ENCODE measurements around the gene NUP210L. TPM values are rescaled to one million over a fixed set of nuclear protein-coding genes. Genes with fewer than 3 reads are reported as not detected.
"Not testable (repeated sequence)": the region's sequence is repeated elsewhere in the genome, so short reads cannot be mapped to it uniquely, and the experiment has no call there.

The NUP210L gene
- total and polyA plus RNA-seq, 8 donors = 0.18 TPM; not detected in 7

GRCh38 chr1:154154053-154154452 is 820 bp downstream of the NUP210L start:
- intact Hi-C loops (cut with DNase I; ENCODE audit: low total_unique reads) = no loop called here
- H3K27ac ChIP-seq = peak overlapping the region in 3 of 5 donors; percentile 65 to 75 (median 73)
- H3K27me3 ChIP-seq = no peaks in the 10 kb centered on the region
- H3K4me1 ChIP-seq = peaks cover 8 to 54% (median 29%) of the 10 kb centered on the region in 4 donors
- WGBS, 5 donors = 94 to 97% (median 95%) methylated on average over 6 of the region's 6 CpGs
- H3K4me3 ChIP-seq = no peak overlapping the region
- TF ChIP-seq POLR2A (IDR thresholded peaks at IDR 0.05) (no peak), EP300 (IDR thresholded peaks at IDR 0.05) (no peak), POLR2AphosphoS5 (IDR thresholded peaks at IDR 0.05) (no peak)
- TF ChIP-seq, protein P1, sequence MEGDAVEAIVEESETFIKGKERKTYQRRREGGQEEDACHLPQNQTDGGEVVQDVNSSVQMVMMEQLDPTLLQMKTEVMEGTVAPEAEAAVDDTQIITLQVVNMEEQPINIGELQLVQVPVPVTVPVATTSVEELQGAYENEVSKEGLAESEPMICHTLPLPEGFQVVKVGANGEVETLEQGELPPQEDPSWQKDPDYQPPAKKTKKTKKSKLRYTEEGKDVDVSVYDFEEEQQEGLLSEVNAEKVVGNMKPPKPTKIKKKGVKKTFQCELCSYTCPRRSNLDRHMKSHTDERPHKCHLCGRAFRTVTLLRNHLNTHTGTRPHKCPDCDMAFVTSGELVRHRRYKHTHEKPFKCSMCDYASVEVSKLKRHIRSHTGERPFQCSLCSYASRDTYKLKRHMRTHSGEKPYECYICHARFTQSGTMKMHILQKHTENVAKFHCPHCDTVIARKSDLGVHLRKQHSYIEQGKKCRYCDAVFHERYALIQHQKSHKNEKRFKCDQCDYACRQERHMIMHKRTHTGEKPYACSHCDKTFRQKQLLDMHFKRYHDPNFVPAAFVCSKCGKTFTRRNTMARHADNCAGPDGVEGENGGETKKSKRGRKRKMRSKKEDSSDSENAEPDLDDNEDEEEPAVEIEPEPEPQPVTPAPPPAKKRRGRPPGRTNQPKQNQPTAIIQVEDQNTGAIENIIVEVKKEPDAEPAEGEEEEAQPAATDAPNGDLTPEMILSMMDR (IDR thresholded peaks at IDR 0.05) = no peak
- H3K36me3 ChIP-seq = peaks cover 19 to 42% (median 37%) of the 10 kb centered on the region in 4 donors
- no peak for DNase-seq
- H3K9me3 ChIP-seq = no peaks in the 10 kb centered on the region

DNA sequence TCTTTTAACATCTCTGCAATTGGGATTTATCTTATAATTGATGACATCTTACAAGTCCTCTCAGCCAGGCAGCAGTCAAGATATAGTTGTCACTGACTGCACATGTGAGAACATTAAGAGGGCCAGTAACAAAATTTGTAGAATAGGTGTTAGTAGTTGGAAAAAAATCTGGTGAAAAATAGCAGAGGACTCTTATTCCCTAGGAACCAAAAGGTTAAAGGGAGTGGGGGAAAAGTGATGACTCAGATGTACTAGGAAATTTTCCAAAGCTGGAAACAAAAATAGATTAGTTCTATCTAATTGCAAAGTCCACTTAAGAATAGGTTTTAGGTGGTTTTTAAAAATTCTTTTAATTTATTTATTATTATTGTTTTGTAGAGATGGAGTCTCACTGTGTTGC is 3.6 kb downstream of the NUP210L start:
- Histone ChIP-seq H3K4me3 (no peak overlapping the region), H3K27ac (no peak overlapping the region), H3K36me3 (peaks cover 6 to 19% (median 13%) of the 10 kb centered on the region in 4 donors), H3K27me3 (no peaks in the 10 kb centered on the region), H3K4me1 (peaks cover 0 to 26% (median 12%) of the 10 kb centered on the region in 4 donors), H3K9me3 (no peaks in the 10 kb centered on the region)
- TF ChIP-seq EP300 (IDR thresholded peaks at IDR 0.05) (no peak), POLR2A (IDR thresholded peaks at IDR 0.05) (no peak), POLR2AphosphoS5 (IDR thresholded peaks at IDR 0.05) (no peak)
- TF ChIP-seq, protein P1 (IDR thresholded peaks at IDR 0.05) = no peak
- DNase-seq = no peak
- intact Hi-C loops (cut with DNase I; ENCODE audit: low total_unique reads) = no loop called here

- H3K4me1 ChIP-seq = peaks cover 0 to 6% (median 3%) of the 10 kb centered on the region in 4 donors
- H3K4me3 ChIP-seq = no peak overlapping the region
- no peaks in the 10 kb centered on the region for H3K36me3 ChIP-seq
- no peaks in the 10 kb centered on the region for H3K9me3 ChIP-seq
- intact Hi-C loops (cut with DNase I; ENCODE audit: low total_unique reads) = no loop called here
- no peak overlapping the region for H3K27ac ChIP-seq
- peak in 1 of 2 donors; percentile 34 for DNase-seq
- 52 to 65% (median 57%) methylated on average over 3 of the region's 3 CpGs for WGBS, 5 donors
- TF ChIP-seq, protein P1 (IDR thresholded peaks at IDR 0.05) = no peak
- TF ChIP-seq POLR2AphosphoS5 (IDR thresholded peaks at IDR 0.05) = no peak
- no peak for TF ChIP-seq POLR2A (IDR thresholded peaks at IDR 0.05)
- no peak for TF ChIP-seq EP300 (IDR thresholded peaks at IDR 0.05)
- H3K27me3 ChIP-seq = no peaks in the 10 kb centered on the region
Observed at GRCh38 chr1:154148807-154149206, 6.1 kb downstream of the NUP210L start.

- H3K27me3 ChIP-seq; intact Hi-C loops (cut with DNase I; ENCODE audit: low total_unique reads); H3K9me3 ChIP-seq; H3K4me3 ChIP-seq; H3K36me3 ChIP-seq; H3K27ac ChIP-seq; DNase-seq; H3K4me1 ChIP-seq: not testable (repeated sequence)
- WGBS, 5 donors = 83 to 96% (median 90%) methylated on average over 5 of the region's 5 CpGs
Observed at GRCh38 chr1:154147505-154147904, 7.4 kb downstream of the NUP210L start.

GRCh38 chr1:154145986-154146385 is 8.9 kb downstream of the NUP210L start:
- TF ChIP-seq EP300 (IDR thresholded peaks at IDR 0.05) = no peak
- TF ChIP-seq, protein P1 (IDR thresholded peaks at IDR 0.05) = peak in 1 of 7 experiments; percentile 44
- WGBS, 5 donors = 46 to 100% (median 96%) methylated on average over 2 of the region's 2 CpGs
- Histone ChIP-seq H3K27ac (no peak overlapping the region), H3K36me3 (no peaks in the 10 kb centered on the region), H3K4me3 (no peak overlapping the region), H3K9me3 (no peaks in the 10 kb centered on the region), H3K27me3 (no peaks in the 10 kb centered on the region), H3K4me1 (no peaks in the 10 kb centered on the region)
- intact Hi-C loops (cut with DNase I; ENCODE audit: low total_unique reads) = no loop called here
- DNase-seq = no peak

Measured in stomach (tissue), 9 donors.